ENCODE data around the gene DHX16. TPM values are rescaled to one million over a fixed set of nuclear protein-coding genes. Genes with fewer than 3 reads are reported as not detected.
A peak's percentile ranks its signal among the peaks of the same experiment; 100 is the strongest.

Gene DHX16
- total and polyA plus RNA-seq, 2 of the 4 experiments (the other 2 are of a cell fraction) = 47.9 to 48.4 TPM

DNA sequence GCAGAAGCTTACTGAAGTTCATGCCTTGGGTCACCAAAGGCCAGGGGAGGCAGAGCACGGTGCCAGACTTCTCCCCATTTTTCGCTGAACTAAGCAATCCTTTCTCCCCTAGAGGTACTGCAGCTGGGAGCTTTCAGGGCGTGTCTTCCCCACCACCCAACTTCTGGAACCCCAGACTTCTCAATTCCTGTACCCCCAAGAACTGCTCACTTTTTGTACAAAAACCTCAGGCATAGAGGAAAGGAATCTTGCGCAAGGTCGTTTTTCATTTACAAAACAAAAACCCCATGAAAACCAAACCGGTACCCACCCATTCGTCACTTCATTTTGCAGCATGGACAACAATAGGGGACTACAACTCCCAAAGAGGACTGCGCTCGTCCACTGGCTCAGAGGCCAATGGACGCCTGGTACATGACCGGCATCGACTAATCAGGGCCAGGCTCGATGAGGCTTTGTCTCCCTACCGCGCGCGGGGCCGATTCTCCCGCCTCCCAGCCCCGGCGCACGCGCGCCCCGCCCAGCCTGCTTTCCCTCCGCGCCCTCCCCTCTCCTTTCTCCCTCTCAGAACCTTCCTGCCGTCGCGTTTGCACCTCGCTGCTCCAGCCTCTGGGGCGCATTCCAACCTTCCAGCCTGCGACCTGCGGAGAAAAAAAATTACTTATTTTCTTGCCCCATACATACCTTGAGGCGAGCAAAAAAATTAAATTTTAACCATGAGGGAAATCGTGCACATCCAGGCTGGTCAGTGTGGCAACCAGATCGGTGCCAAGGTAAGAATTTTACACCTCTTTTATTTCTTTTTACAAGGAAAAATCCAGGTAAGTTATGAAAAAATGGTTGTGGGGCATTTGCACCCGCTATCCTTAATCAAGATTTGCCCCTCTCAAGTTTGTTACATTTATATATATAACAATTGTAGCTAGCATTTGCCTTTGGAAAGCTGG lies 47.3 kb upstream of the DHX16 start, which contains the start of gene TUBB (continued):
- TF ChIP-seq, protein P1, sequence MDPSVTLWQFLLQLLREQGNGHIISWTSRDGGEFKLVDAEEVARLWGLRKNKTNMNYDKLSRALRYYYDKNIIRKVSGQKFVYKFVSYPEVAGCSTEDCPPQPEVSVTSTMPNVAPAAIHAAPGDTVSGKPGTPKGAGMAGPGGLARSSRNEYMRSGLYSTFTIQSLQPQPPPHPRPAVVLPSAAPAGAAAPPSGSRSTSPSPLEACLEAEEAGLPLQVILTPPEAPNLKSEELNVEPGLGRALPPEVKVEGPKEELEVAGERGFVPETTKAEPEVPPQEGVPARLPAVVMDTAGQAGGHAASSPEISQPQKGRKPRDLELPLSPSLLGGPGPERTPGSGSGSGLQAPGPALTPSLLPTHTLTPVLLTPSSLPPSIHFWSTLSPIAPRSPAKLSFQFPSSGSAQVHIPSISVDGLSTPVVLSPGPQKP (IDR thresholded peaks at IDR 0.05; ENCODE audit: borderline replicate concordance, low read depth, low read length) = no peak
- TF ChIP-seq CEBPB (IDR thresholded peaks at IDR 0.05; ENCODE audit: low read depth, low read length) = peak; percentile 66
- peak; percentile 91 for TF ChIP-seq MAZ (IDR thresholded peaks at IDR 0.05; ENCODE audit: borderline replicate concordance, low read depth, low read length)
- peak; percentile 84 for TF ChIP-seq MAFK (IDR thresholded peaks at IDR 0.05; ENCODE audit: low read depth, low read length)

All from IMR-90 (cell line).